Fibroblast of skin of left quadriceps (primary cell): ENCODE measurements around the gene ERAL1.
"Not testable (repeated sequence)": the region's sequence is repeated elsewhere in the genome, so short reads cannot be mapped to it uniquely, and the experiment has no call there.

Source experiments
- DNase-seq, 2 experiments: peaks; one replicate each; pipeline ENCODE4 v3.0.0-alpha.2; 2013; ENCODE audit warnings: low read depth in 2 of 2

Gene ERAL1

DNA sequence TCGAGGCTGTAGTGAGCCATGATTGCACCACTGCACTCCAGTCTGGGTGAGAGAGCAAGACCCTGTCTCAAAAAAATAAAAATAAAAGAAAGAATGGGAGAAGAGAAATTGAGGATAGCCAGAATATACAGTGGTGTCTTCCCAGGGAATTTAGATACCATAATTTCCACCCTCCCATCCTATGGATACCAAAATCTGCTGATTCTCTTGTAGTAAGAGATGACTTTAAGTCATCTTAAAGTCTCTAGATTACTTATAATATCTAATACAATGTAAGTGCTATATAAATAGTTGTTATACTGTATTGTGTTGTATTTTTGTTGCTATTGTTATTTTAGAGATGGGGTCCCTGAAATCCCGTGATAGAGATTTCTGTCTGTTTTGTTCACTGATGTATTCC lies 1.5 kb upstream of the ERAL1 start:
- DNase-seq, result no peak

DNA sequence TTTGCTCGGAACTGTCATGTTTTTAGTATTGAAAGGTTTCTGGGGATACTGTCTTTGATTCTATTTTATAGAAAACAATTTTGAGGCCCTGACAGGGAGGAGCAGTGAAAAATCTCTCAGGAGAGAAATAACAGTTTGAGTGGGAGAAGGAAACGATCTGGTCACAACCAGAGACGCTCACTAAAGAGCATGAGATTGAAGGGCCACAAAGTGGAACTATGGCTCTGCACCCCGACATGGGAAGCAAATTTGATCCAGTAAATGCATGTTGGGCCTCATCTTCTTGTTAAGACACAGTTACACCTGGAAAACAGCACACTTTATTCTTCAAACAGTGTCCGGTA lies 492 bp downstream of the ERAL1 start:
- DNase-seq, result no peak

GRCh38 chr17:28856028-28856574 lies 1.3 kb downstream of the ERAL1 start:
- DNase-seq, result no peak

GRCh38 chr17:28857905-28858800 lies 3.3 kb downstream of the ERAL1 start:
- no peak for DNase-seq

- DNase-seq, result no peak
Observed at GRCh38 chr17:28858801-28859355, 4.1 kb downstream of the ERAL1 start.

DNA sequence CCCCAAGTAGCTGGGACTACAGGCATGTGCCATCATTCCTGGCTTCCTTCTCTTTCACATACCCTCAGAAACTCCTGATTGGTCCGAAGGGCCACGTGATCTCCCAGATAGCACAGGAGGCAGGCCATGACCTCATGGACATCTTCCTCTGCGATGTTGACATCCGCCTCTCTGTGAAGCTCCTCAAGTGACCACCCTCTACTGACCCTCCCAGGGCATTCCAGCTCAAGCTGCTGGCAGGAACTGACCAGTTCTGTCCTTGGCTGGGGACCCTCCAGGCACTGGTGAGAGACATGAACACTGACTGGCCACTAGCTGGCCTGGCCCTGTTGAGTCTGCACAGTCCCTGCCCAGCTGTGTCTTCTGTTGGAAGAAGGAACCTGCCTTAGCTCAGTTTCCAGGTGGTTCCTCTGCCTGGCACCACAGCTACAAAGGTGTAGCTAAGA lies 5.6 kb downstream of the ERAL1 start:
- DNase-seq, result no peak

DNA sequence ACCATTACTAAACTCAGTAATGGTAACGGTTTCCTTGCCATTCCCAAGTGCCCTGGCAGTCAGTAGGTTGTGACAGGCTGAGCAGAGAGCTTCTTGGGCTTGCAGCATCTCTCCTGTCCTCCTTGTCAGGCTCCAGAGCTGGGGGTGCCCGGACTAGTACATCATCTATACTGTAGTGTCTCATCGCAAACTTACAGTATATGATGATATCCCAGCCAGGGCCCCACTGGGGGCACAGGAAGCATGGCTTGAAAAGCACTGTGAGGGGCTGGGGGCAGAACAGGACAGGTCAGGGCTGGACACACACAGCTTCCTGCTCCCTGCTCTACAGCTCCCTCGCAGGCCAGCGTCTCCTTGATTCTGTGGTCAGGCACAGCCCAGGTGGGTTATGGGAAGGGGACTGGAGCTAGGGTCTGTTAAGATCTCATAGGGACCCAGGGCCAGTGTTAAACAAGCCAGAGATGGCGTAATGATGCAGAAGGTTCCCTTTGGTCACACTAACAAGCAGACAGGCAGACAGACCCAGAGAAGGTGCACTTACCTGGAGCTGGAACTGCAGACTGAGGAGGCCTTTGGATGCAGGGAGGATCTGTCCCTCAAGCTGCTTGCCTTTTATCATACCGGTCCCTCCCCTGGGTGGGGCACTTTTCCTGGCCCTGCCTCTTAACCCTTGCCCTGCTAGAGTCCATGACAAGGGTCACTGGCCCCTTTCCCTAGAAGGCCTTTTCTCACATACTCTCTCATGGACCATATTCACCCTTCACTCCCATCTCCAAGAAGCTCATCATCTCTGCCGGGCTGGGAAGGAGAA lies 6.8 kb downstream of the ERAL1 start:
- DNase-seq, result no peak

DNA sequence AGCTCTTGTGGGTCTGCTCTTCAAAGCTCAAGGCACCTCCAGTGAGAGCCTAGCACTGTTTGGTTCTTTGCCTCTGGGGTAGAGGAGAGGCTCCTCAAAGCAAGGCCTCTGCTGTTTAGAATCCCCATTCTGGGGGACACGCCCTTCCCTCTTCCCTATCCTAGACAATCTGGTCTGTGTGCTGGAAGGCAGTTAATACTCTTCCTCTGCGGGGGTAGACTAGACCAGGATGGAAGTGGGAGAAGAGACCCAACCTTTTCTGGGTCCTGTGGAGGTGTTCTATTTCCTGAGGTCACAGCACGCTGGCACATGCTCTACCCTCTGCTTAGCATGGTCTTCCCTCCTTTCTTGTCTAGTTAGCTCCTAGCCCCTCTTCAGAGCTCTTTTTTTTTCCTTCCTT lies 7.7 kb downstream of the ERAL1 start:
- no peak for DNase-seq

- no peak for DNase-seq
Observed at GRCh38 chr17:28863953-28864352, 9.1 kb downstream of the ERAL1 start.

- no peak for DNase-seq
Observed at GRCh38 chr17:28864991-28865849, 10.4 kb downstream of the ERAL1 start.

- DNase-seq, result no peak
Observed at GRCh38 chr17:28865946-28866752, 11.3 kb downstream of the ERAL1 start.

GRCh38 chr17:28867276-28867675 lies 12.5 kb downstream of the ERAL1 start:
- DNase-seq, result no peak

DNA sequence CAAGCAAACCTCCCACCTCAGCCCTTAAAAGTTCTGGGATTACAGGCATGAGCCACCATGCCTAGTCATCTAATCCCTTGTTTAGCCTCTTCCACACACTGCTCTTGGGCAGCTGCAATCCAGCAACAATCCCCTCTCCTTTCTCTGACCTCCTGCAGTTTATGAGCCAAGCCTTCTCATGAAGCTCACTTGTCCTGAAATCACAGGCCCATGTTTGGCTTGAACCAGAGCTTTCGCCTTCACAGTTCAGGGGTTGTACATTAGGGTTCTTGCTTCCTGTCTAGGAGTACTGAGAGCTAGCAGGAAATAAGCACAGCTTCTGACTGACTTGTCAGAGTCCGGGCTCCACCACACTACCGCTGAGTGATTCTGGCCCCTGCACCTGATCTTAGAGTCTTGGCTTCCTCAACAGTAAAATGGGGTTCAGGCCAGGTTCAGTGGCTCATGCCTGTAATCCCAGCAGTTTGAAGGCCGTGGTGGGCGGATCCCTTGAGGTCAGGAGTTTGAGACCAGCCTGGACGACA lies 16.3 kb downstream of the ERAL1 start:
- DNase-seq, result no peak

- no peak for DNase-seq
Observed at GRCh38 chr17:28873839-28874238, 19.0 kb downstream of the ERAL1 start.

DNA sequence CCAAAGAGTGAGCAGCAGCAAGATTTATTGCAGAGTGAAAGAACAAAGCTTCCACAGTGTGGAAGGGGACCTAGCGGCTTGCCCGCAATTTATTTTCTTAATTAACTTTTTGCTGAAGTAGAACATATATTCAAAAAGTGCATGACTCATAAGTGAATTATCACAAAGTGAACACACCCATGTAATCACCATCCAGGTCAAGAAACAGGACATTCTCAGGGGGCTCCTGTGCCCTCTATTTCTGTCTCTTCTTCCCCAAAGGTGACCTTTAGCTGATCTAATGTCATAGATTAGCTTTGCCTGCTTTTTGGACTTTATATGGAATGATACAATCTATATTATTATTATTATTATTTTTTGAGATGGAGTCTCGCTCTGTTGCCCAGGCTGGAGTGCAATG lies 19.9 kb downstream of the ERAL1 start:
- DNase-seq, result no peak

GRCh38 chr17:28875848-28876550 lies 21.2 kb downstream of the ERAL1 start:
- DNase-seq, result no peak

DNA sequence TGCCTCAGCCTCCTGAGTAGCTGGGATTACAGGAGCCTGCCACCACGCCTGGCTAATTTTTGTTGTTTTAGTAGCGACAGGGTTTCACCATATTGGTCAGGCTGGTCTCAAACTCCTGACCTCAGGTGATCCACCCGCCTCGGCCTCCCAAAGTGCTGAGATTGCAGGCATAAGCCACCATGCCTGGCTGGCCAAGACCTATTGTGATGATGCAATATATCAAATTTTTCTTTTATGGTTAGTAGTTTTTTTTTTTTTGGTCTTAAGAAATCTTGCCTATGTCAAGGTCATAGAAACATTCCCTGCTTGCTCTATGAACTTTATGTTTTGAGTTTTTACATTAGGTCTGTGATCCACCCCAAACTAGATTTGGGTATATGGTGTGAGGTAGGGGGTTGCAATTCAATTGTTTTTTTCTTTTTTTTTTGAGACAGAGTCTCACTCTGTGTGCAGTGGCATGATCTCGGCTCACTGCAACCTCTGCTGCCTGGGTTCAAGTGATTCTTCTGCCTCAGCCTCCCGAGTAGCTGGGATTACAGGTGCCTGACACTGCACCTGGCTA lies 22.4 kb downstream of the ERAL1 start:
- not testable (repeated sequence) for DNase-seq

- no peak for DNase-seq
Observed at GRCh38 chr17:28878158-28878910, 23.5 kb downstream of the ERAL1 start.

GRCh38 chr17:28878981-28879380 lies 24.2 kb downstream of the ERAL1 start:
- no peak for DNase-seq
